ENCODE data around the gene GLMN. TPM values are rescaled to one million over a fixed set of nuclear protein-coding genes. Genes with fewer than 3 reads are reported as not detected.
"Not testable (repeated sequence)": the region's sequence is repeated elsewhere in the genome, so short reads cannot be mapped to it uniquely, and the experiment has no call there.

Gene GLMN
- total and polyA plus RNA-seq, 8 donors: 0.58 to 28.5 (median 7.1) TPM

- no peaks in the 10 kb centered on the region for H3K9me3 ChIP-seq
- whole genome bisulfite sequencing, 5 donors: 10 to 29% (median 12%) methylated on average over 3 of the region's 3 CpGs
- TF ChIP-seq, protein P1, sequence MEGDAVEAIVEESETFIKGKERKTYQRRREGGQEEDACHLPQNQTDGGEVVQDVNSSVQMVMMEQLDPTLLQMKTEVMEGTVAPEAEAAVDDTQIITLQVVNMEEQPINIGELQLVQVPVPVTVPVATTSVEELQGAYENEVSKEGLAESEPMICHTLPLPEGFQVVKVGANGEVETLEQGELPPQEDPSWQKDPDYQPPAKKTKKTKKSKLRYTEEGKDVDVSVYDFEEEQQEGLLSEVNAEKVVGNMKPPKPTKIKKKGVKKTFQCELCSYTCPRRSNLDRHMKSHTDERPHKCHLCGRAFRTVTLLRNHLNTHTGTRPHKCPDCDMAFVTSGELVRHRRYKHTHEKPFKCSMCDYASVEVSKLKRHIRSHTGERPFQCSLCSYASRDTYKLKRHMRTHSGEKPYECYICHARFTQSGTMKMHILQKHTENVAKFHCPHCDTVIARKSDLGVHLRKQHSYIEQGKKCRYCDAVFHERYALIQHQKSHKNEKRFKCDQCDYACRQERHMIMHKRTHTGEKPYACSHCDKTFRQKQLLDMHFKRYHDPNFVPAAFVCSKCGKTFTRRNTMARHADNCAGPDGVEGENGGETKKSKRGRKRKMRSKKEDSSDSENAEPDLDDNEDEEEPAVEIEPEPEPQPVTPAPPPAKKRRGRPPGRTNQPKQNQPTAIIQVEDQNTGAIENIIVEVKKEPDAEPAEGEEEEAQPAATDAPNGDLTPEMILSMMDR (IDR thresholded peaks at IDR 0.05): peak in 4 of 7 experiments; percentile 23 to 49 (median 38)
- TF ChIP-seq POLR2AphosphoS5 (IDR thresholded peaks at IDR 0.05) (no peak), POLR2A (IDR thresholded peaks at IDR 0.05) (no peak)
- peaks cover 0 to 56% (median 39%) of the 10 kb centered on the region in 4 donors for H3K36me3 ChIP-seq
- H3K4me3 ChIP-seq: no peak overlapping the region
- H3K27ac ChIP-seq: no peak overlapping the region
- no peaks in the 10 kb centered on the region for H3K27me3 ChIP-seq
- peak in 1 of 2 donors; percentile 75 for DNase-seq
- H3K4me1 ChIP-seq: no peaks in the 10 kb centered on the region
- intact Hi-C loops (cut with DNase I; ENCODE audit: low total_unique reads): no loop called here
Measured at GRCh38 chr1:92291372-92291999, 7.3 kb downstream of the GLMN start.

DNA sequence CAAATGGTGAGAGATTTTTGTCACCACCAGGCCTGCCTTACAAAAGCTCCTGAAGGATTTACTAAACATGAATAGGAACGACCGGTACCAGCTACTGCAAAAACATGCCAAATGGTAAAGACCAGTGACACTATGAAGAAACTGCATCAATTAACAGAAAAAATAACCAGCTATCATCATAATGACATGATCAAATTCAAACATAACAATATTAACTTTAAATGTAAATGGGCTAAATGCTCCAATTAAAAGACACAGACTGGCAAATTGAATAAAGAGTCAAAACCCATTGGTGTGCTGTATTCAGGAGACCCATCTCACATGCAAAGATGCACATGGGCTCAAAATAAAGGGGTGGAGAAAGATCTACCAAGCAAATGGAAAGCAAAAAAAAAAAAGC, 17.4 kb downstream of the GLMN start:
- DNase-seq; H3K27me3 ChIP-seq; H3K9me3 ChIP-seq; intact Hi-C loops (cut with DNase I; ENCODE audit: low total_unique reads); H3K27ac ChIP-seq; H3K4me1 ChIP-seq; H3K4me3 ChIP-seq: not testable (repeated sequence)
- 95 to 100% (median 98%) methylated on average over 2 of the region's 2 CpGs for WGBS, 5 donors
- H3K36me3 ChIP-seq: peaks cover 6 to 66% (median 57%) of the 10 kb centered on the region in 4 donors

DNA sequence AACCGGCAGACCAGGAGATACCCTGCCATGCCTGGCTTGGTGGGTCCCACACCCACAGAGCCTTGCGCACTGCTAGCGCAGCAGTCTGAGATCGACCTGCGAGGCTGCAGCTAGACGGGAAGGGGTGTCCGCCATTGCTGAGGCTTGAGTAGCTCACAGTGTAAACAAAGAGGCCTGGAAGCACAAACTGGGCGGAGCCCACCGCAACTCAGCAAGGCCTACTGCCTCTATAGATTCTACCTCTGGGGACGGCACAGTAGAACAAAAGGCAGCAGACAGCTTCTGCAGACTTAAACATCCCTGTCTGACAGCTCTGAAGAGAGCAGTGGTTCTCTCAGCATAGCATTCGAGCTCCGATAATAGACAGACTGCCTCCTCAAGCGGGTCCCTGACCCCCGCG, 19.0 kb downstream of the GLMN start:
- intact Hi-C loops (cut with DNase I; ENCODE audit: low total_unique reads); H3K4me1 ChIP-seq; H3K4me3 ChIP-seq; H3K27ac ChIP-seq; H3K9me3 ChIP-seq; H3K27me3 ChIP-seq; DNase-seq: not testable (repeated sequence)
- peaks cover 6 to 64% (median 50%) of the 10 kb centered on the region in 4 donors for H3K36me3 ChIP-seq
- 95 to 100% (median 96%) methylated on average over 8 to 15 of the region's 15 CpGs for whole genome bisulfite sequencing, 5 donors

GRCh38 chr1:92277105-92277723, 21.6 kb downstream of the GLMN start:
- TF ChIP-seq EP300 (IDR thresholded peaks at IDR 0.05) (no peak), POLR2A (IDR thresholded peaks at IDR 0.05) (no peak), POLR2AphosphoS5 (IDR thresholded peaks at IDR 0.05) (no peak)
- TF ChIP-seq, protein P1 (IDR thresholded peaks at IDR 0.05): no peak
- 94 to 98% (median 97%) methylated on average over 4 of the region's 4 CpGs for WGBS, 5 donors
- DNase-seq: no peak
- no peak overlapping the region for H3K4me3 ChIP-seq
- no peaks in the 10 kb centered on the region for H3K27me3 ChIP-seq
- H3K4me1 ChIP-seq: no peaks in the 10 kb centered on the region
- no peaks in the 10 kb centered on the region for H3K9me3 ChIP-seq
- H3K27ac ChIP-seq: no peak overlapping the region
- intact Hi-C loops (cut with DNase I; ENCODE audit: low total_unique reads): no loop called here
- H3K36me3 ChIP-seq: peaks cover 6 to 78% (median 60%) of the 10 kb centered on the region in 4 donors

- WGBS, 5 donors: 98 to 99% (median 99%) methylated on average over 3 of the region's 3 CpGs
- TF ChIP-seq EP300 (IDR thresholded peaks at IDR 0.05) (no peak), POLR2AphosphoS5 (IDR thresholded peaks at IDR 0.05) (no peak), POLR2A (IDR thresholded peaks at IDR 0.05) (no peak)
- TF ChIP-seq, protein P1 (IDR thresholded peaks at IDR 0.05): no peak
- intact Hi-C loops (cut with DNase I; ENCODE audit: low total_unique reads): no loop called here
- Histone ChIP-seq H3K4me3 (no peak overlapping the region), H3K9me3 (no peaks in the 10 kb centered on the region), H3K27ac (no peak overlapping the region), H3K27me3 (no peaks in the 10 kb centered on the region), H3K36me3 (peaks cover 6 to 77% (median 58%) of the 10 kb centered on the region in 4 donors), H3K4me1 (no peaks in the 10 kb centered on the region)
- DNase-seq: no peak
Measured at GRCh38 chr1:92276082-92276481, 22.7 kb downstream of the GLMN start.

Measured in stomach (tissue), 9 donors.